K562 treated with DMSO at 1 percent for 48 hours (cell line): ENCODE data around the gene OR1K1. TPM values are rescaled to one million over a fixed set of nuclear protein-coding genes. Genes with fewer than 3 reads are reported as not detected.

ENCODE experiments used
- total RNA-seq: library from RNA; unstranded; fragments of 300-600 nt; gene quantifications from 2 replicates; pipeline ENCODE4 v1.2.3, GENCODE V29; 2022; ENCODE audit warnings: low replicate concordance; ENCODE audit errors: extremely low read depth

OR1K1 gene
- not detected in 2 replicates for total RNA-seq

GRCh38 chr9:122800066-122801060, at the start of gene OR1K1:
TSS of gene OR1K1 (plus strand) at chr9:122800123. CDS start at chr9:122800123, 0 bp downstream.

GRCh38 chr9:122788831-122789230, 11.1 kb upstream of the OR1K1 start, which contains the start of gene OR5C1:
TSS of gene OR5C1 (plus strand) at chr9:122788933. CDS start at chr9:122788933, 0 bp downstream.

Other genes starting within 250 kb of the OR1K1 start
- gene OR1N2, start 247.0 kb upstream of the OR1K1 start, total RNA-seq = not detected in 2 replicates
- not detected in 2 replicates for gene OR1L8, start 216.7 kb upstream of the OR1K1 start, total RNA-seq
- not detected in 2 replicates for gene OR1Q1, start 185.4 kb upstream of the OR1K1 start, total RNA-seq
- gene OR1B1, start 142.5 kb upstream of the OR1K1 start, total RNA-seq = not detected in 2 replicates
- not detected in 2 replicates for gene OR1L1, start 138.4 kb upstream of the OR1K1 start, total RNA-seq
- not detected in 2 replicates for gene OR1L3, start 125.0 kb upstream of the OR1K1 start, total RNA-seq
- gene OR1L4, start 76.1 kb upstream of the OR1K1 start, total RNA-seq = not detected in 2 replicates
- not detected in 2 replicates for gene OR1L6, start 57.8 kb upstream of the OR1K1 start, total RNA-seq
- not detected in 2 replicates for gene OR5C1, start 11.2 kb upstream of the OR1K1 start, total RNA-seq
- gene PDCL, start 28.5 kb downstream of the OR1K1 start, total RNA-seq = not detected in 2 replicates
- not detected in 2 replicates for gene RC3H2, start 105.2 kb downstream of the OR1K1 start, total RNA-seq
- gene ZBTB6, start 113.2 kb downstream of the OR1K1 start, total RNA-seq = not detected in 2 replicates
- not detected in 2 replicates for gene ZBTB26, start 131.4 kb downstream of the OR1K1 start, total RNA-seq
- gene RABGAP1, start 140.9 kb downstream of the OR1K1 start, total RNA-seq = not detected in 2 replicates
- not detected in 2 replicates for gene GPR21, start 233.5 kb downstream of the OR1K1 start, total RNA-seq